ENCODE data around the gene CTNND1.

DNA sequence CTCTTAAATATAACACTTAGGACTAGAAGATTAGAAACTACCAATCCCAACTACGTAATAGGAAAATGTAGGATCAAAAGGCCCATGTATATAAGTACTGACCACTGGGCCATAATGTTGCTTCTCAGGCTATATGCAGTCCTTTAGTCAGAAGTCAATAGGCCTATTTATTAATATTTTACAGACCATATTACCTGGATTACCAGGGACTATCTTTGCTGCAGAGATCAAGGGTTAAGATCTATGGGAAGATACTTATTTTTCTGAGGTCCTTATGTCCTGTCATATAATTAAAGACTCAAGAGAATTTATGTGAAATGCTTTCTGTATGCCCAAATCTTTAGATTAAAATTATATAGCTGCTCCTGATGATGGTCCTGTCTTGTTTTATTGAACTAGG is 57.2 kb downstream of the CTNND1 start:
- TF ChIP-seq GATA3 (IDR thresholded peaks at IDR 0.05; ENCODE audit: low read depth, low read length) (no peak), GATA2 (IDR thresholded peaks at IDR 0.05; ENCODE audit: low read depth, low read length) (no peak)

All from SH-SY5Y (cell line).